HCT116 (cell line): ENCODE data around the gene PCDH9. TPM values are rescaled to one million over a fixed set of nuclear protein-coding genes. Genes with fewer than 3 reads are reported as not detected.

Source experiments
- ATAC-seq: fragments of 200-7000 bp; cut with Tn5 transposase; 2 replicates; pipeline ENCODE4 v1.9.1; 2020; ENCODE audit warnings: mild to moderate bottlenecking, moderate library complexity
- BruUV-seq: library from RNA; stranded (reverse); fragments of 400-500 nt; replicated peaks from 2 replicates; lab custom pipeline; 2021; lab: Mats Ljungman, UMichigan
- CTCF ChIA-PET: fragments of 300-600 bp; sonication (Branson Sonifier 250); formaldehyde crosslinking; loops from one replicate; lab custom pipeline; 2021; ENCODE audit warnings: antibody characterized with exemption; lab: Charles Lee
- POLR2A ChIA-PET: fragments of 300-600, 350-600 bp; sonication (Branson Sonifier 250); formaldehyde crosslinking; loops from one replicate; lab custom pipeline; 2021; ENCODE audit warnings: antibody characterized with exemption; lab: Charles Lee
- RAD21 ChIA-PET, 2 experiments: fragments of 300-600 bp; sonication (Branson Sonifier 250); formaldehyde crosslinking; loops; one replicate each; lab custom pipeline; 2023; ENCODE audit warnings: low total read pairs in 2 of 2; ENCODE audit not compliant: uncharacterized antibody in 2 of 2, unreplicated experiment in 2 of 2, low non-redundant PET in 1 of 2; lab: Charles Lee
- DNase-seq: peaks from one replicate; pipeline ENCODE4 v3.0.0-alpha.2; 2010; ENCODE audit warnings: low read depth, low spot score
- H2AFZ ChIP-seq: fragments of 200-600 bp; shearing (Covaris generic), sonication (generic); 2 replicates; pipeline ENCODE4 v1.6.1; 2017; ENCODE audit warnings: low read depth, mixed run types, mixed read lengths, antibody characterized with exemption, low read length; ENCODE audit not compliant: poor library complexity, severe bottlenecking
- H3K27ac ChIP-seq: 2 replicates; pipeline ENCODE4 v1.5.1; 2012; ENCODE audit warnings: low read depth, low read length
- H3K27me3 ChIP-seq: fragments of 200-600 bp; sonication (generic); 2 replicates; pipeline ENCODE4 v1.6.1; 2016; ENCODE audit warnings: mixed run types, low read length, mixed read lengths; ENCODE audit not compliant: insufficient read depth
- H3K36me3 ChIP-seq, 2 experiments: fragments of 200-500 bp in 1 of 2; fragments of 200-600 bp in 1 of 2; sonication (Bioruptor generic) in 1 of 2; sonication (generic) in 1 of 2; 2 replicates each; pipeline versions ENCODE4 v1.5.1 to v1.6.1; 2014 to 2016; ENCODE audit warnings: low read length in 2 of 2, inconsistent platforms in 1 of 2, mixed read lengths in 1 of 2, mixed run types in 1 of 2; ENCODE audit not compliant: insufficient read depth in 2 of 2, control insufficient read depth in 1 of 2
- H3K4me1 ChIP-seq, 2 experiments: fragments of 200-600 bp in 1 of 2; sonication (generic) in 1 of 2; 2 replicates each; pipeline versions ENCODE4 v1.5.1 to v1.6.1; 2012 to 2017; ENCODE audit warnings: low read length in 2 of 2, inconsistent platforms in 1 of 2, mild to moderate bottlenecking in 1 of 2, mixed read lengths in 1 of 2, mixed run types in 1 of 2, moderate library complexity in 1 of 2; ENCODE audit not compliant: insufficient read depth in 2 of 2, control insufficient read depth in 1 of 2
- H3K4me2 ChIP-seq: fragments of 200-600 bp; sonication (generic); 2 replicates; pipeline ENCODE4 v1.6.1; 2017; ENCODE audit warnings: mixed run types, low read length, mixed read lengths
- H3K4me3 ChIP-seq, 2 experiments: fragments of 200-600 bp in 1 of 2; sonication (generic) in 1 of 2; replicated peaks in 1 of 2; 2 replicates each; pipeline ENCODE4 v1.5.1; 2011 to 2016; ENCODE audit warnings: low read length in 2 of 2, control low read depth in 1 of 2, low read depth in 1 of 2, mild to moderate bottlenecking in 1 of 2, mixed read lengths in 1 of 2, mixed run types in 1 of 2
- H3K79me2 ChIP-seq: fragments of 200-600 bp; sonication (generic); 2 replicates; pipeline ENCODE4 v1.6.1; 2017; ENCODE audit warnings: mild to moderate bottlenecking, mixed run types, low read length, moderate library complexity, mixed read lengths; ENCODE audit not compliant: insufficient read depth
- H3K9ac ChIP-seq: fragments of 200-600 bp; sonication (generic); 2 replicates; pipeline ENCODE4 v1.6.1; 2016; ENCODE audit warnings: low read length, mixed read lengths
- H3K9me2 ChIP-seq: fragments of 200-600 bp; sonication (generic), shearing (Covaris generic); 2 replicates; pipeline ENCODE4 v1.6.1; 2017; ENCODE audit warnings: mixed run types, mild to moderate bottlenecking, moderate library complexity; ENCODE audit not compliant: insufficient read depth
- H3K9me3 ChIP-seq, 2 experiments: fragments of 200-500 bp in 1 of 2; fragments of 200-600 bp in 1 of 2; sonication (Bioruptor generic) in 1 of 2; sonication (generic) in 1 of 2; 2 replicates each; pipeline ENCODE4 v1.6.1; 2014 to 2017; ENCODE audit warnings: low read length in 2 of 2, mixed read lengths in 2 of 2, inconsistent platforms in 1 of 2, low read depth in 1 of 2, mild to moderate bottlenecking in 1 of 2, mixed run types in 1 of 2, moderate library complexity in 1 of 2; ENCODE audit not compliant: control insufficient read depth in 1 of 2, insufficient read depth in 1 of 2
- H4K20me1 ChIP-seq: fragments of 200-600 bp; sonication (generic), shearing (Covaris generic); 2 replicates; pipeline ENCODE4 v1.6.1; 2017; ENCODE audit warnings: mixed run types, mild to moderate bottlenecking, moderate library complexity; ENCODE audit not compliant: insufficient read depth
- CBX3 ChIP-seq: IDR thresholded peaks from 2 replicates; pipeline ENCODE4 v1.6.1; 2012; ENCODE audit warnings: low read depth
- CEBPB ChIP-seq: IDR thresholded peaks from 2 replicates; pipeline ENCODE4 v1.6.1; 2012; ENCODE audit warnings: low read depth
- ELF1 ChIP-seq: IDR thresholded peaks from 2 replicates; pipeline ENCODE4 v1.6.1; 2012; ENCODE audit warnings: low read depth, borderline replicate concordance
- EZH2phosphoT487 ChIP-seq: fragments of 200-600 bp; IDR thresholded peaks from 2 replicates; pipeline ENCODE4 v1.6.1; 2018; ENCODE audit warnings: antibody characterized with exemption, borderline replicate concordance
- FOSL1 ChIP-seq: IDR thresholded peaks from 2 replicates; pipeline ENCODE4 v1.6.1; 2012; ENCODE audit warnings: low read depth
- JUND ChIP-seq: IDR thresholded peaks from 2 replicates; pipeline ENCODE4 v1.6.1; 2012
- POLR2A ChIP-seq: IDR thresholded peaks from 2 replicates; pipeline ENCODE4 v1.7.0; 2011; ENCODE audit warnings: borderline replicate concordance; ENCODE audit not compliant: insufficient read depth, insufficient read length; ENCODE audit errors: extremely low read depth
- RAD21 ChIP-seq: IDR thresholded peaks from 2 replicates; pipeline ENCODE4 v1.6.1; 2012; ENCODE audit warnings: low read depth, mild to moderate bottlenecking
- SIN3A ChIP-seq: IDR thresholded peaks from 2 replicates; pipeline ENCODE4 v1.6.1; 2012; ENCODE audit warnings: low read depth
- SP1 ChIP-seq: IDR thresholded peaks from 2 replicates; pipeline ENCODE4 v1.6.1; 2012; ENCODE audit warnings: low read depth
- SRF ChIP-seq: IDR thresholded peaks from 2 replicates; pipeline ENCODE4 v1.6.1; 2012; ENCODE audit warnings: low read depth
- TCF7L2 ChIP-seq: IDR thresholded peaks from 2 replicates; pipeline ENCODE4 v1.7.0; 2011; ENCODE audit warnings: borderline replicate concordance, inconsistent platforms; ENCODE audit not compliant: insufficient read depth, insufficient read length; ENCODE audit errors: extremely low read depth
- ZFX ChIP-seq: fragments of 450-650 bp; IDR thresholded peaks from 2 replicates; pipeline ENCODE4 v1.6.1; 2017
- intact Hi-C: fragments of 100-400 bp; cut with micrococcal nuclease; formaldehyde crosslinking; loops from 2 replicates; pipeline ENCODE4 v1.10.0; 2022
- total RNA-seq: library from RNA; stranded (reverse); gene quantifications from one replicate; pipeline ENCODE4 v1.2.1, GENCODE V29; 2021; ENCODE audit not compliant: unreplicated experiment
- TF ChIP-seq, protein P1 (sequence below): IDR thresholded peaks from 2 replicates; pipeline ENCODE4 v1.6.1; 2012
- TF ChIP-seq, protein P2 (sequence below), 3 experiments: fragments of 200-600 bp in 1 of 3; sonication (generic) in 1 of 3; IDR thresholded peaks in 2 of 3; conservative IDR thresholded peaks in 1 of 3; 2 replicates each; pipeline ENCODE4 v1.5.1; 2012 to 2017; ENCODE audit warnings: low read depth in 2 of 3, low read length in 2 of 3, antibody characterized with exemption in 1 of 3, borderline replicate concordance in 1 of 3, control low read depth in 1 of 3, mild to moderate bottlenecking in 1 of 3, mixed read lengths in 1 of 3, mixed run types in 1 of 3, moderate library complexity in 1 of 3; ENCODE audit not compliant: insufficient read depth in 1 of 3
- TF ChIP-seq, protein P3 (sequence below): IDR thresholded peaks from 2 replicates; pipeline ENCODE4 v1.6.1; 2012; ENCODE audit warnings: low read depth

The PCDH9 gene
- total RNA-seq, 1 experiment from 2014 or later: 0.02 TPM

DNA sequence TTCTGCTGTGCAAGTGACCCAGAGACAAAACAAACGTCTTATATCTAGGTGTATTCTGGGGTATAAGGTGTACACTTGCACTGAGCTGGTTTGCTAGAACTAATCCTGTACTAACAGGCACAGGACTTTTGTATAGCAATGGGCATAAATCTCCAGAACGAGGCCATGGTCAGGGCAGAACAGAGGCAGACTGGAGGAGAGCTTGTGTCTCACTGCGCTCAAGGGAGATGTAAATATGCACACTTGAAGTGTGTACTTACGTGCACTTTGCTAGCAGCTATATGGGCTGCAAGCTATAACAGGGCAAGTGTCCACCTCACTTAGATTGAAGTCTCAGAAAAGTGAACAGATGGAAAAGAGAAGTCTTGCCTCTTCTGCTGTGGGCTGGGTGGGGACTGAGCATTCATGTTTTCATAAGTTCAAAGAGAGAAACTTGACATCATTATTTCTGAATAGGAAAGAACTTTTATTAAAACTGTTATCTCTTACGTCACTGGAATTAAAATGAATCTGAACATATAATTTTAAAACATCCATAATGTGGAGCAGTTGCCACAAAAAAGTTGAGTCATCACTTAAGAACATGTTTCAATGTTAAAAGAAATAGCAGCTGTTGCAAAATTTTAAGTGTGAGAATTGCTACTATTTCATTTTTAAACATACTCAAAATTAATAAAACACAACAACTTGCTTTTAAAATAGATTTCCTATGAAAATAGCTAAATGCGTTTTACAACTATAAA, 888.3 kb downstream of the PCDH9 start:
- Histone ChIP-seq H4K20me1 (no peaks in the 10 kb centered on the region), H3K9me2 (no peaks in the 10 kb centered on the region), H3K9ac (no peak overlapping the region)
- ChIA-PET POLR2A (no interaction called here), RAD21 (no interaction called here)
- no peak for ATAC-seq
- no peak for DNase-seq
- TF ChIP-seq ELF1 (no peak), EZH2phosphoT487 (no peak), TCF7L2 (no peak), SP1 (no peak), SRF (no peak), FOSL1 (no peak), ZFX (no peak), CBX3 (no peak), RAD21 (no peak), JUND (no peak), POLR2A (no peak)
- TF ChIP-seq, protein P1, sequence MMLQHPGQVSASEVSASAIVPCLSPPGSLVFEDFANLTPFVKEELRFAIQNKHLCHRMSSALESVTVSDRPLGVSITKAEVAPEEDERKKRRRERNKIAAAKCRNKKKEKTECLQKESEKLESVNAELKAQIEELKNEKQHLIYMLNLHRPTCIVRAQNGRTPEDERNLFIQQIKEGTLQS: no peak
- TF ChIP-seq, all 23 proteins: peak for 0
- Histone ChIP-seq H3K4me3 (no peak overlapping the region), H3K27me3 (no peaks in the 10 kb centered on the region), H3K9me3 (no peaks in the 10 kb centered on the region), H3K4me1 (no peaks in the 10 kb centered on the region), H3K4me2 (no peak overlapping the region), H3K79me2 (no peaks in the 10 kb centered on the region), H2AFZ (no peak overlapping the region), H3K36me3 (no peaks in the 10 kb centered on the region), H3K27ac (no peak overlapping the region)
- BruUV-seq: no TSS peak
- intact Hi-C loops: no loop called here
- CTCF ChIA-PET: no interaction called here

DNA sequence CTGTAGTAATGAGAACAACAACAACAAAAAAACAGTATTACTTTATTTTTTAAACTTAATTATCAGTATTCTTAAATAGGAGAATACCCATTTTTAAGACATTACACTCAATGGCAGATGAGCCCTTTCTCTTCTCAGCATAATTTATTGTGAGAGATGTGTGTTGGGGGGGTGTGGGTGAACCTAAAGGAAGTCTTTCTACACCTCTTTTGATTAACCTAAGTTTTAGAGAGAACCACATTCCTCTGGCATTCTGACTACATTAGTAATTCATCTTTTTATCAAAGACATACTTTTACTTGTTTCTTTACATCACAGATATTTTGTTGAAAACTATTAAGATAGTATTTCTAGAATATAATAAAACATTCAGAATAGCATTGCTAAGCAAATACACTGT, 890.9 kb downstream of the PCDH9 start:
- Histone ChIP-seq H3K9ac (no peak overlapping the region), H3K36me3 (no peaks in the 10 kb centered on the region), H3K9me3 (no peaks in the 10 kb centered on the region), H3K4me2 (no peak overlapping the region), H2AFZ (no peak overlapping the region), H3K27me3 (no peaks in the 10 kb centered on the region), H3K4me1 (no peaks in the 10 kb centered on the region), H3K9me2 (no peaks in the 10 kb centered on the region), H4K20me1 (no peaks in the 10 kb centered on the region), H3K4me3 (no peak overlapping the region), H3K27ac (no peak overlapping the region), H3K79me2 (no peaks in the 10 kb centered on the region)
- no TSS peak for BruUV-seq
- ChIA-PET CTCF (no interaction called here), RAD21 (no interaction called here), POLR2A (no interaction called here)
- DNase-seq: no peak
- intact Hi-C loops: no loop called here
- no peak for ATAC-seq
- no peak for TF ChIP-seq SIN3A
- TF ChIP-seq, protein P2, sequence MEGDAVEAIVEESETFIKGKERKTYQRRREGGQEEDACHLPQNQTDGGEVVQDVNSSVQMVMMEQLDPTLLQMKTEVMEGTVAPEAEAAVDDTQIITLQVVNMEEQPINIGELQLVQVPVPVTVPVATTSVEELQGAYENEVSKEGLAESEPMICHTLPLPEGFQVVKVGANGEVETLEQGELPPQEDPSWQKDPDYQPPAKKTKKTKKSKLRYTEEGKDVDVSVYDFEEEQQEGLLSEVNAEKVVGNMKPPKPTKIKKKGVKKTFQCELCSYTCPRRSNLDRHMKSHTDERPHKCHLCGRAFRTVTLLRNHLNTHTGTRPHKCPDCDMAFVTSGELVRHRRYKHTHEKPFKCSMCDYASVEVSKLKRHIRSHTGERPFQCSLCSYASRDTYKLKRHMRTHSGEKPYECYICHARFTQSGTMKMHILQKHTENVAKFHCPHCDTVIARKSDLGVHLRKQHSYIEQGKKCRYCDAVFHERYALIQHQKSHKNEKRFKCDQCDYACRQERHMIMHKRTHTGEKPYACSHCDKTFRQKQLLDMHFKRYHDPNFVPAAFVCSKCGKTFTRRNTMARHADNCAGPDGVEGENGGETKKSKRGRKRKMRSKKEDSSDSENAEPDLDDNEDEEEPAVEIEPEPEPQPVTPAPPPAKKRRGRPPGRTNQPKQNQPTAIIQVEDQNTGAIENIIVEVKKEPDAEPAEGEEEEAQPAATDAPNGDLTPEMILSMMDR (IDR thresholded peaks at IDR 0.05 in 2 of 3, conservative IDR thresholded peaks at IDR 0.05 in 1 of 3; ENCODE audit: borderline replicate concordance in 1 of 3, insufficient read depth in 1 of 3, low read depth in 2 of 3, low read length in 2 of 3): no peak
- TF ChIP-seq CEBPB: no peak
- no peak for TF ChIP-seq FOSL1
- TF ChIP-seq RAD21: no peak
- TF ChIP-seq CBX3: no peak
- TF ChIP-seq SRF: no peak
- TF ChIP-seq, protein P3, sequence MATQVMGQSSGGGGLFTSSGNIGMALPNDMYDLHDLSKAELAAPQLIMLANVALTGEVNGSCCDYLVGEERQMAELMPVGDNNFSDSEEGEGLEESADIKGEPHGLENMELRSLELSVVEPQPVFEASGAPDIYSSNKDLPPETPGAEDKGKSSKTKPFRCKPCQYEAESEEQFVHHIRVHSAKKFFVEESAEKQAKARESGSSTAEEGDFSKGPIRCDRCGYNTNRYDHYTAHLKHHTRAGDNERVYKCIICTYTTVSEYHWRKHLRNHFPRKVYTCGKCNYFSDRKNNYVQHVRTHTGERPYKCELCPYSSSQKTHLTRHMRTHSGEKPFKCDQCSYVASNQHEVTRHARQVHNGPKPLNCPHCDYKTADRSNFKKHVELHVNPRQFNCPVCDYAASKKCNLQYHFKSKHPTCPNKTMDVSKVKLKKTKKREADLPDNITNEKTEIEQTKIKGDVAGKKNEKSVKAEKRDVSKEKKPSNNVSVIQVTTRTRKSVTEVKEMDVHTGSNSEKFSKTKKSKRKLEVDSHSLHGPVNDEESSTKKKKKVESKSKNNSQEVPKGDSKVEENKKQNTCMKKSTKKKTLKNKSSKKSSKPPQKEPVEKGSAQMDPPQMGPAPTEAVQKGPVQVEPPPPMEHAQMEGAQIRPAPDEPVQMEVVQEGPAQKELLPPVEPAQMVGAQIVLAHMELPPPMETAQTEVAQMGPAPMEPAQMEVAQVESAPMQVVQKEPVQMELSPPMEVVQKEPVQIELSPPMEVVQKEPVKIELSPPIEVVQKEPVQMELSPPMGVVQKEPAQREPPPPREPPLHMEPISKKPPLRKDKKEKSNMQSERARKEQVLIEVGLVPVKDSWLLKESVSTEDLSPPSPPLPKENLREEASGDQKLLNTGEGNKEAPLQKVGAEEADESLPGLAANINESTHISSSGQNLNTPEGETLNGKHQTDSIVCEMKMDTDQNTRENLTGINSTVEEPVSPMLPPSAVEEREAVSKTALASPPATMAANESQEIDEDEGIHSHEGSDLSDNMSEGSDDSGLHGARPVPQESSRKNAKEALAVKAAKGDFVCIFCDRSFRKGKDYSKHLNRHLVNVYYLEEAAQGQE: no peak
